Mucosa of descending colon (tissue), 3 donors: ENCODE measurements around the gene CD3D. TPM values are rescaled to one million over a fixed set of nuclear protein-coding genes. Genes with fewer than 3 reads are reported as not detected.

Source experiments
- ATAC-seq: fragments of 200-7000 bp; cut with Tn5 transposase; one replicate; pipeline ENCODE4 v1.9.1; 2020; ENCODE audit warnings: mild to moderate bottlenecking, moderate library complexity
- DNase-seq, 3 donors: peaks; one replicate each; pipeline ENCODE4 v3.0.0-alpha.2; 2020
- H3K36me3 ChIP-seq: fragments of 200-600 bp; one replicate; pipeline ENCODE4 v1.8.0; 2021; ENCODE audit warnings: low read depth, mild to moderate bottlenecking
- H3K4me1 ChIP-seq: fragments of 200-600 bp; one replicate; pipeline ENCODE4 v1.8.0; 2021; ENCODE audit warnings: low read depth, mild to moderate bottlenecking
- H3K4me3 ChIP-seq: fragments of 200-600 bp; one replicate; pipeline ENCODE4 v1.8.0; 2021; ENCODE audit warnings: mild to moderate bottlenecking
- H3K9me3 ChIP-seq: fragments of 200-600 bp; one replicate; pipeline ENCODE4 v1.8.0; 2021; ENCODE audit warnings: mild to moderate bottlenecking
- intact Hi-C, 2 donors: fragments of 100-400 bp; cut with DNase I in 1 of 2; cut with micrococcal nuclease in 1 of 2; formaldehyde crosslinking; loops; one replicate each; pipeline versions ENCODE4 v1.11.0 to v1.11.1; 2022; cut with DNase I, micrococcal nuclease
- total RNA-seq, 3 donors: library from RNA; stranded (reverse); fragmentation: NEBNext Ultra II Directional in 2 of 3; extraction: Animal tissue kit (Norgen Biotek cat#: 25700) in 2 of 3; gene quantifications; one replicate each; pipeline versions ENCODE4 v1.2.1 to v1.2.4, GENCODE V29; 2021 to 2023
- TF ChIP-seq, protein P1 (sequence below): fragments of 200-600 bp; IDR thresholded peaks from one replicate; pipeline ENCODE4 v1.8.0; 2022; ENCODE audit warnings: antibody characterized with exemption, mild to moderate bottlenecking
- donor health status: DM: no; HTN: no; CAD: no; lungs with moderate emphysema.
- donor health status: DM: no; HTN: no; CAD: no.
- donor health status: DM: no; HTN: yes; CAD: no.

Gene CD3D
- total RNA-seq, 3 donors from 2014 or later = 4.9 to 8.1 (median 7.7) TPM

DNA sequence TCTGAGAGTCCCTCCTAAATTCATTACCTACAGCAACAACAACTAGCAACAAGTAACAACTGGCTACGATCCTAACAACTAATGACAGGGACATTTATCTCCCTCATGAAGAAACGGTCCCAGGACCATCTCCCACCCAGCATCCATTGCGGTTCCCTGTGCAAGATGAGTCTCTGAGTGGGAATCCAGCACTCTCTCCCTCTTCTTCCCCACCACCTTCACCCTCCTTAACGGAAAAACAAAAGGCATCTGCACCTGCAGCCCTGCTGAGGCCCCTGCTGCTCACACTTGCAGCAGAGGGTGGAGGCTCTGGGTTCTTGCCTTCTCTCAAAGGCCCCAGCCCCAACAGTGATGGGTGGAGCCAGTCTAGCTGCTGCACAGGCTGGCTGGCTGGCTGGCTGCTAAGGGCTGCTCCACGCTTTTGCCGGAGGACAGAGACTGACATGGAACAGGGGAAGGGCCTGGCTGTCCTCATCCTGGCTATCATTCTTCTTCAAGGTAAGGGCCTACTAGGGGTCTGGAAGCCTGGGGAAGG lies 1.5 kb upstream of the CD3D start, which contains the start of gene CD3G:
Gene CD3G, plus strand, starts transcription at position 364 of the 535 bp plus-strand sequence. Its CDS starts 80 bp downstream, at position 444.
- peak; percentile 75 for ATAC-seq
- DNase-seq = peak; percentile 37 to 73 (median 50)
- no peak within 1 kb of the TSS for H3K4me3 ChIP-seq
- TF ChIP-seq, protein P1, sequence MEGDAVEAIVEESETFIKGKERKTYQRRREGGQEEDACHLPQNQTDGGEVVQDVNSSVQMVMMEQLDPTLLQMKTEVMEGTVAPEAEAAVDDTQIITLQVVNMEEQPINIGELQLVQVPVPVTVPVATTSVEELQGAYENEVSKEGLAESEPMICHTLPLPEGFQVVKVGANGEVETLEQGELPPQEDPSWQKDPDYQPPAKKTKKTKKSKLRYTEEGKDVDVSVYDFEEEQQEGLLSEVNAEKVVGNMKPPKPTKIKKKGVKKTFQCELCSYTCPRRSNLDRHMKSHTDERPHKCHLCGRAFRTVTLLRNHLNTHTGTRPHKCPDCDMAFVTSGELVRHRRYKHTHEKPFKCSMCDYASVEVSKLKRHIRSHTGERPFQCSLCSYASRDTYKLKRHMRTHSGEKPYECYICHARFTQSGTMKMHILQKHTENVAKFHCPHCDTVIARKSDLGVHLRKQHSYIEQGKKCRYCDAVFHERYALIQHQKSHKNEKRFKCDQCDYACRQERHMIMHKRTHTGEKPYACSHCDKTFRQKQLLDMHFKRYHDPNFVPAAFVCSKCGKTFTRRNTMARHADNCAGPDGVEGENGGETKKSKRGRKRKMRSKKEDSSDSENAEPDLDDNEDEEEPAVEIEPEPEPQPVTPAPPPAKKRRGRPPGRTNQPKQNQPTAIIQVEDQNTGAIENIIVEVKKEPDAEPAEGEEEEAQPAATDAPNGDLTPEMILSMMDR = no peak
- H3K4me1 ChIP-seq = no peaks in the 10 kb centered on the region
- H3K9me3 ChIP-seq = no peaks in the 10 kb centered on the region
- intact Hi-C loops = no loop called here
- no peaks in the 10 kb centered on the region for H3K36me3 ChIP-seq

GRCh38 chr11:118343248-118343647 lies 743 bp upstream of the CD3D start:
- intact Hi-C loops = no loop called here

GRCh38 chr11:118341815-118342489 lies 553 bp downstream of the CD3D start:
- peak; percentile 18 for ATAC-seq
- intact Hi-C loops = no loop called here
- no peak overlapping the region for H3K4me3 ChIP-seq
- no peaks in the 10 kb centered on the region for H3K36me3 ChIP-seq
- H3K4me1 ChIP-seq = no peaks in the 10 kb centered on the region
- TF ChIP-seq, protein P1 = no peak
- H3K9me3 ChIP-seq = no peaks in the 10 kb centered on the region
- no peak for DNase-seq

More at GRCh38 chr11:118343248-118343647, 743 bp upstream of the CD3D start:
- TF ChIP-seq, protein P1 = no peak
- Histone ChIP-seq H3K4me3 (no peak overlapping the region), H3K9me3 (no peaks in the 10 kb centered on the region), H3K4me1 (no peaks in the 10 kb centered on the region), H3K36me3 (no peaks in the 10 kb centered on the region)
- ATAC-seq (no peak), DNase-seq (no peak)

DNA sequence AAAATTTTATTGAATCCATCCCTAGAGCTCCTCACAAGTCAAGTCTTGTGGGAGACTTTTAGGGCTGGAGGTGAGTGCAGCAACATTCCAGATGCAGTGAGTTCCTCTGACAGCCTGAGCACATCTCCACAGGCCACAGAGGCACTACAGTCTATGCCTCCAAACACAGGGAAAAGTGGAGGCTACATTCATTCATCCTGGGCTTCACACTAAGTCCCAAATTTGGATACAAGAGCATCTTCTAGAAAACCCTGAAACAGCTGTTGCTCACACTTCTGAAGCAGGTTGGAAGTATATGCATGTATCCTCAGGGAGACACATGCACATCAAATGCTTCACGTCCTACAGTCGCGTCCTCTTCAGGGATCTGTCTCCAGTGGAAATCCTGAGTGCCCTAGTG lies 1.2 kb downstream of the CD3D start:
- no peak for DNase-seq
- intact Hi-C loops = no loop called here
- Histone ChIP-seq H3K4me1 (no peaks in the 10 kb centered on the region), H3K36me3 (no peaks in the 10 kb centered on the region), H3K9me3 (no peaks in the 10 kb centered on the region), H3K4me3 (no peak overlapping the region)
- TF ChIP-seq, protein P1 = no peak
- ATAC-seq = no peak

- no peak for ATAC-seq
- intact Hi-C loops = no loop called here
- TF ChIP-seq, protein P1 = no peak
- Histone ChIP-seq H3K4me1 (no peaks in the 10 kb centered on the region), H3K36me3 (no peaks in the 10 kb centered on the region), H3K9me3 (no peaks in the 10 kb centered on the region), H3K4me3 (no peak overlapping the region)
- no peak for DNase-seq
Observed at GRCh38 chr11:118340449-118340848, 2.1 kb downstream of the CD3D start.
